GM18861 (cell line): Measurements from ENCODE around the gene ZDBF2.
"Not testable (repeated sequence)": the region's sequence is repeated elsewhere in the genome, so short reads cannot be mapped to it uniquely, and the experiment has no call there.

Experiments used
- ATAC-seq: cut with Tn5 transposase; IDR thresholded peaks from one replicate; pipeline ENCODE4 v1.9.1; 2021; ENCODE audit not compliant: unreplicated experiment

The ZDBF2 gene

DNA sequence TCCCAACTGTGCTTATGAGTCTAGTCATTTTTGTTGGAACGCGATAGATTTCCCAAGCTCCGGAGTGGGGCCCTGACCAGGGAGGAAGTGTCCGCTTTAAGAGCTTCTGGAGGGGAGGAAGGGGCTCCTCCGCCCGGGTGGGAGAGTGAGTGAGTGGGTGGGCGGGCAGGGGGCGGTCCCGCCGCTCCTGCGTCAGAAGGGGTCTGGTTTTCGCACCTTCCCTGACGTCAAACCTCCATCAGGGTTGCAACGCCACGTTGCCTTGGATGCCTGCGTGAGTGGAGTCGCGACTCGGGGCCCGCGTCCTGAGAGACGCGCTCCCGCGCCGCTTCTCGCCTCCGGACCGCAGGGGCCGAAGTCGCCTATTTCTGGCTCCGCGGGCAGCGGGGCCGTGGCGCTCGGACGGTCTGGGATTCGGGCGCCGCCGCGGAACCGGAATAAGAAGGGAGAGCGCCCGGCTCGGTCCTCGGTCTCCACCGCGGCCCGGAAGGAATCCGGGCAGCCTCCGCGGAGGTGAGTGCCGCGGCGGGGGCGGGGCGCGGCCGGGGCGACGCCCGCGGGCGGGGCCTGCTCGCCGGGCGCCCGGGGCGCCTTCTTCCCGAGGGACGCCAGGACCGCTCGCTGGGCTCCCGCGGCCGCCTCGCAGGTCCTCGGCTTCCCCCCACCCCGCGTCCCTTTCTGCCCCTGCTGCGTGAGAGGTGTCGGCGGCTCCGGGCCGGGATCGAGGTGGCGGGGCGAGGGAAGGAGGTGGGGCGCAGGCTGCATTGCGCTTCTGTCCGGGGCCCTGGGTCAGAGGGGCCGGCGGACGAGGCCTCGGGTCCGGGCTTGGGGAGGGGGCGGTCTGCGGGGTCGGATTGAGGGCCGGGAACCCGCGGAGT lies at the start of gene ZDBF2:
Gene ZDBF2, plus strand, starts transcription at position 230 of the 878 bp plus-strand sequence. CDS start 7,187 bp downstream, outside the sequence.
- peak; percentile 64 for ATAC-seq

DNA sequence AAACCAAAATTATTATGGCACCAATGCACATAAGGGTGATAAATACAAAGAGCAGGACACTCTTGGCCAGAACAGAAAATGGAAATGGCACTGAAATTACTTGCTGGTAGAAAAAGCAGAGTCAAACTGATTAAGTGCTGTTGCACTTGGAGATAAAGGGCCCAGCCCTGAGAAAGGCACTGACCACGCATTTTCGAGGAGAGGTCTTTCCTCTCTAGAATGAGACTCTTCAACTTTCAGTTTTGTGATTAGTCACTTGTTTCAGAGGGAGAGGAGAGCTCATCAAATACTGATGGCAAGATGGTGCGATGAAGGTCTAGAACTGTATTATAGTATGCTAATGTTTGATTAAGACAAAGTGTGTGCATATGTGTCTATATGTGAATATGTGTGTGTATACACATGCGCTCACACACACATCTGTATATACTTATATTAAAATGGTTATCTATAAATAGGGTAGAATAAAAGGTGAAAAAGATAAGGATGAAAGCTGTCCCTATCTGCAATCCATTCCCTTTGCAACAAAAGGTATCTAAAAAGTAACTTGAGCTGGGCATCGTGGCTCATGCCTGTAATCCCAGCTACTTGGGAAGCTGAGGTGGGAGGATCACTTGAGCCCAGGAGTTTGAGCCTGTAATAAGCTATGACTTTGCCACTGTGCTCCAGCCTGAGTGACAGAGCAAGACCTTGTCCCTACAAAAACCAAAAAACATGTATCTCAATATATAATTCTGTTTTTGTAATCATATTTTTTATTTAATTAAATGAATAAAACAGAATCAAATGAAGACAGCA lies 48.8 kb upstream of the ZDBF2 start:
- ATAC-seq: peak; percentile 90

DNA sequence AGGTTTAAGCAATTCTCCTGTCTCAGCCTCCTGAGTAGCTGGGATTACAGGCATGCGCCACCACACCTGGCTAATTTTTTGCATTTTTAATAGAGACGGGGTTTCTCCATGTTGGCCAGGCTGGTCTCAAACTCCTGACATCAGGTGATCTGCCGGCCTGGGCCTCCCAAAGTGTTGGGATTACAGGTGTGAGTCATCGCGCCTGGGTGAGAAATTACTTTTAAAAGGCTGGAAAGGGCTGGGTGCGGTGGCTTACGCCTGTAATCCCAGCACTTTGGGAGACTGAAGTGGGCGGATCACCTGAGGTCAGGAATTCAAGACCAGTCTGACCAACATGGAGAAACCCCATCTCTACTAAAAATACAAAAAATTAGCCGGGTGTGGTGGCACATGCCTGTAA lies 45.8 kb upstream of the ZDBF2 start:
- not testable (repeated sequence) for ATAC-seq

DNA sequence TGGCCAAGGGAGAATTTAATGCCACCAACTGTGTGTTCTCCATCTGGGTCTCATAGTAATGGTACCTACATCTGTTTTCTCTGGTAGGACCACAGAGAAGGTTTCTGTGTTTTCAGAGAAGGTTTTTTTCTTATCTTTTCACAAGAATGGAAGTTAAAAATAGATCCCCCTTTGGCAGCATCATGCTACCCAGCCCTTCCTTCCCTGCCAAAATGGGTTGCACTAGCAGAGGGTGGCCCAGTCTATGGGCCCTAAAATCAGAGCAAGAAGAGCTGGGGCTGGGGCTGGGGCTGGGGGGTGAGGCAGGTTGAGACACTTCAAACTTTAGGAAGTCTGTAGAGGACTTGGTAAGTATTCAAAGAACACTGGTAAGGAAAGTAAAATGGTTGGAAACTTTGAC lies 44.8 kb upstream of the ZDBF2 start:
- ATAC-seq: no peak

DNA sequence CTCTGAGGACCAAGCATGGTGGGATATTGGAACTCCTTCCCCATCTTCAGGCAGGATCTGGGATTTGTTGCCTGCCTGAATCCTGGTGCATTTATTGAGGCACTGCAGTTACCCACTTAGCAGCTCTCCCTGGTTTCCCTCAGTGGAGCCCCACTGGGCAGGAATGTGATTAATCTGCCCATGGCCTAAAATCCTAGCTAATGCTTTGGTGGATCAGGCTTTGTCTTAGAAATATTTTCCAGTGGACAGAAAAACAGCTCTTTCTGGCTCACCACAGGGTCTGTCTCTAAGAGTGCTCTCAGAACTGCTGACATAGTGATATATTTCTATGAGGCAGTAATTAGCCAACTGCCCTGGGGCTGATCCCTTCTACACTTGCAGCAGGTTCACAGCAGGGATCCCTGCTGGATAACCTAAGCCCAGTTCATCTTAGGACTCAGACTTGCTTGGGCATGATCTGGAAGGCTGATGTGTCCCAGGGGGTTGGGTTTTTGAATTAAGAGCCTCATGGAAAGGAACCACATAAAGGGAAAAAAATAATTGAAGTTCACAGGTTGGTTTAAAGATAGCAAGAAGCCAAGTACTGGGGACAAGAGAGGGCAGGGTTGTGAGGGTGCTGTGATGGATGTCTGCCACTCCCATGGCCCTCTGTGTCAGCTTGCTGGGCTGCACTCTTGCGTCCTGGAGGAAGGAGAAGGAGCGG lies 44.3 kb upstream of the ZDBF2 start:
- no peak for ATAC-seq

DNA sequence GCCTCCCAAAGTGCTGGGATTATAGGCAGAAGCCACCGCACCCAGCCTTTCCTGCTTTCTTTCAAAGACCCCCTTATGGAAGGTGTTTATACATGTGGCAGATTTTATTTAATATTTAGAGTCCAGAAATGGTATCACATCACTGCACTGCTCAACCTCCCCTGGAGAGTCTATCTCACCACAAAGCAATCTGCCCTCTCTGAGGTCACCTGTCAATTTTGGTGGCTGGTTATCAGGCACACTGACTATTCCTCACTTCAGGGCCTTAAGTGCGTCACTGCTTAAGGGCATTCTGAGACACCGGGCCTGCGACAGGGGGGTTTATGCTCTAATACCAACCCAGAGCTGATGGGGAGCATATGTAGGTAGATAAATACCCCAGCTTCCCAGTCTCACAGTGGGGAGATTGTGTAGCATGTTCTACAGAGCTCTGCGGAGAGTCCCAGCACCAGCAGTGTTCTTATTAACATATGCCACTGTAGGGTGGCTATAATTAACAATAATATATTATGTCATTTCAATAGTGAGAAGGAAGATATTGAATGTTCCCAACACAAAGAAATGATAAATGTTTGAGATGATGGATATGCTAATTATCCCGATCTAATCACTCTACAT lies 42.7 kb upstream of the ZDBF2 start:
- ATAC-seq: no peak

DNA sequence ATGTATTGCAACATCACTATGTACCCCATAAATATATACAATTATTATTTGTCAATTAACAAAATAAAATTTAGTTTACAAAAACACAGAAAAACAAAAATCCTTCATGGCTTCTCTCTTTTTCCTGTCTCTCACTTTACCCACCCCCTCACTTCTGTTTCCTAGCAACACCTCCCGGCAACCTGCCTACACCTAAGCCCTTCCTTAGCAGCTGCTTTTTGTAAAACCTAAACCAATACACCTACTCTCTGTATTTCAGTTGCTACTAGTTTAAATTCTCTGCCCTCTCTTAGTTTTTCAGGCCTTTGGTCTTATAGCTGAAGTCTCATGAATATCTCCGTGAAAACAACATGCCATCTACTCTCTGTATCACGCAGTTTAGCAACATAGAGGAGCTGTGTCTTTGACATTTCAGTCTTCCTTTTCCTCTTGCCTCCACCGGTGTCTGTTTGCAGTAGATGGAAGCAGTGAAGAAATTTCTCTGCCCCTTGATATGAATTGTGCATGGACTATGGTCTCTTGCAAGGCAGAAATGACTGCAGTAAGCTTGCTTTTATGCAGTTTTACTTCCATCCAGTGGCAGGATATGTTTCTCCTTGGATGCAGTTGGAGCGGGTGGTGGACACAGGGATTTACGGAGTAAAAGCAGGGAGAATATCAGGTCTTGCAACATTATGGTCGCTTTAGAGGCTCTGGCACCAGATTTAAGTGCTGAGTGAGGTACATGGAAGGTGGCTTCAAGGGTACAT lies 42.0 kb upstream of the ZDBF2 start:
- no peak for ATAC-seq

DNA sequence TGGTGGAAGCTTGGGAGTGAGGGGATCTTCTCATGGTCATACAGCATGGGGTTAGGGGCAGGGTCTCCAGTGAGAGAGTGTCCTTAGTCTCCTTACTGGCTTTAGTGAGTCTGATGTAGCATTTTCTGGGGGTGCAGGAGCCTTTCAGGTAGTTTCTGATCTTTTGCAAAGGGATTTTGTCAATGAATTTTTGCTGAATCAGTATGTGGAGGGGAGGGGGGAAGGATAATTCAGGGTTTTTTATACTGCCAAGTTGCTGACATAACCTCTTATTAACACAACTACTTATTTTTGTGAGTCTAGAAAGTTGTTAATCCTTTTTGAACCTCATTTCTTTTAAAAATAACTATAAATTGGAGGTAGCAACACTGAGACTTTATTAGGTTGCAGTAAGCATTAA lies 35.3 kb upstream of the ZDBF2 start:
- ATAC-seq: no peak

DNA sequence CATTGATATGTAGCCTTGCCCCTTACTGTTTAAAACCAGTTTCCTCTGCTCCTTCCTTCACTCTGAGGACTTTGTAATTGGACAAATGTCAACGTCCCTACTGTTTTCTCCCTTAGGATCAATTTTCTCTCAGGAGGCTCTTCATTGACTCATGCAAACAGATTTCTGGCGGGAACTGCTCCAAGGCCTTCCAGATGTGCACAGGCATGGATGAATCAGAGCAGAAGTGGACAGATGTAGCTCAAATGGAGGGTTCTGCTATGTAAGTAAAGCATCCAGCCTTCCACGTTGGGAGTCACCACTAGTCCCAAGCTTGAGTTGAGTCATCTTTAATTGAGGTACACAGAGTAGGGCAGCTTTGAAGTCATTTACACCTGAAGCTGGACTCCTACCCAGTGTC lies 34.1 kb upstream of the ZDBF2 start:
- ATAC-seq: no peak

DNA sequence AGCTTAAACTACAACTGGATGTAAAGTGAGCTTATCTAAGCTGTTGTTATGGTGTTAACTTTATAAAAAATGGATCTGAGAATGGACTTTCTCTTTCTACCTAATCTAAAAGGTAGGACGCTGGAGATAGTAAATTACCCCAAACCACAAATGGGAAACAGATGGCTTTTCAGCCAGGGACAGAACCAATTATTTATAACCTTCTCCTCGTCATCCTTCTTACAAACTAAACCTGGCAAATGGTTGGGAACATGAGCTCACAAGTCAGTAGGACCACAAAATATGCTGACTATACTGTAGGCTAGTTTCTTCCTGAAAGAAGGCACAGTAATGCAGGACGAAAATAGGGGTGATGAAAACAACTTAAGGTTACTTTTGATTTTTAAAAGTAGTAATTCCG lies 32.7 kb upstream of the ZDBF2 start:
- ATAC-seq: no peak

DNA sequence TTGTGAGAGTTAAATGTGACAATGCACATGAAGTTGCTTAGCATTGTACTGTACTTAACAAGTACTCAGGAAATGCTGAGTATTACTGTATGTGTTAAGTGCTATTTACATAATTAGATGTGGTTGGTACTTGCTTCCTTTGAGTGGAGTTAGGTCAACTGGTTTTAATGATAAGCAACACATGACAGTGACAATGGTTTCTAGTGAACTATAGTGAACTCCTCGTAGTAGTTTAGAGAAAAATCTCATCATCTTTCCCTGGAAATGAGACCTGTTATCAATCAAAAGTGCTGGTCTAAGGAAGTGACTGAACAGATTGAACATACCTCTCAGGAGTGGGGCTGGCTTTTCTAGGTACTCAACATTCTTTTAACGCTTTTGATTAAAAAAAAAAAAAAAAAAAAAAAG lies 29.2 kb upstream of the ZDBF2 start:
- peak; percentile 84 for ATAC-seq

DNA sequence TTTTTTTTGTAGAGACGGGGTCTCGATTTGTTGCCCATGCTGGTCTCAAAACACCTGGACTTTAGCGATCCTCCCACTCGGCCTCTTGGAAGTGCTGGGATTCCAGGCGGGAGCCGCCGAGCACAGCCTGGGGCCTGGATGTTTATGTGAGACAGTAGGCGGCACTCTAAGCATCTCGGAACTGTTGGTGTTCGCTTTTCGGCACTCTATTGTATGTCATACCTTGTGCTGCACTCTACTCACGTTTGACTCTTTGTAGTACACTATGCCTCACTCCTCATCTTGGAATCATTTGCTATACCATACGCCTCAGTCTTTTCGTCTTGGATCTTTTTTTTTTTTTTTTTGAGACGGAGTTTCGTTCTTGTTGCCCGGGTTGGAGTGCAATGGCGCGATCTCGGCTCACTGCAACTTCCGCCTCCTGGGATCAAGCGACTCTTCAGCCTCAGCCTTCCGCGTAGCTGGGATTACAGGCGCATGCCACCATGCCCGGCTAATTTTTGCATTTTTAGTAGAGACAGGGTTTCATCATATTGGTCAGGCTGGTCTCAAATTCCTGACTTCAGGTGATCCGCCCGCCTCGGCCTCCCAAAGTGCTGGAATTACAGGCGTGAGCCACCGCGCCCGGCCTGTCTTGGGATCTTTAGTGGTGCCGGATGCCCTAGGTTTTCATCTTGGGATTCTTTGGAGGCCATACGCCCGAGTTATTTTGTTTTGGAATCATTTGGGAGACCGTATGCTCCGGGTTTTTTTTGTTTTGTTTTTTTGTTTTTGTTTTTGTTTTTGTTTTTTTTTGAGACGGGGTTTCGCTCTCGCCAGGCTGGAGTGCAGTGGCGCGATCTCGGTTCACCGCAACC lies 24.2 kb upstream of the ZDBF2 start:
- ATAC-seq: no peak

DNA sequence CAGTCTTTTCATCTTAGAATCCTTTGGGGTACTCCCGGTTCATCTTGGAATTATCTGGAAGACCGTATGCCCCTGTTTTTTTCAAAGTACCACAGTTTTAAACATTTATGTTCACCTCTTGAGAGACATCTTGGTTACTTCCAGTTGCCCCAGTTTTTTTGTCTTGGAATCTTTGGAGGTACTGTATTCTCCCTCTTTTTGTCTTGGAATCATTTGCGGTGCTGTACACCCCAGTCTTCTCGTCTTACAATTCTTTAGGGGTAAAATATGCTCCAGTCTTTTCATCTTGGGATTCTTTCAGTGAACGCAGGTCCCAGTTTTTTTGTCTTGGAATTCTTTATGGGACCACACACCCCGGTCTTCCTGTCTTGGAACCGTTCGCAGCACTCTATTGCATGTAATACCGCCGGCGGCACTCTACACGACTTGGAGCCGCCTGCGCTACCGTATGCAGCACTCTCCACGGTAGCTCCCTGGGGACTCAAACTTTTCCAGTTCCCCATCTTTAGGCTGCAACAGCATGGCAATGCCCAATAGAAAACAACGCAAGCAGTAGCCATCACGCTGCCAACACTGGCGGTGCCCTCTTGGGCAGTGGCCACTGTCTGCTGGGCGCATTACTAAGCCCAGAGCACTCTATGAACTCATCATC lies 21.2 kb upstream of the ZDBF2 start:
- ATAC-seq: no peak

DNA sequence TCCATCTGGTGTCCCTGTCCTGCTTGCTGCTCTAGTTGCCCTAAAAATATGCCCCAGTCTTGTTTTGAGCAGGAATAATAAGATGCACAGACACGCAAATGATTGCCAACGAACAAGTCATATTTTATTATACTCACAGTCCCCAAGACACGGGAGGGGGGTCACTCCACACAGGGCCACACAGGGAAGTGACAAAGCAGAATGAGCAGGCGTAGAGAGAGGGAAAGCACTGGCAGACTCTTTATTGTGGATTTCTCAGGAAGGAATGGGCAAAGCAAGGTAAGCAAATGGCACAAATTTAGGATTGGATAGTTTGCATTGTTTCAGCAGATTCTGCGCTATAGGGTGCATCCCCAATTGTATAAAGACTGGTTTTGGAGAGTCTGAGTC lies 20.7 kb upstream of the ZDBF2 start:
- no peak for ATAC-seq

DNA sequence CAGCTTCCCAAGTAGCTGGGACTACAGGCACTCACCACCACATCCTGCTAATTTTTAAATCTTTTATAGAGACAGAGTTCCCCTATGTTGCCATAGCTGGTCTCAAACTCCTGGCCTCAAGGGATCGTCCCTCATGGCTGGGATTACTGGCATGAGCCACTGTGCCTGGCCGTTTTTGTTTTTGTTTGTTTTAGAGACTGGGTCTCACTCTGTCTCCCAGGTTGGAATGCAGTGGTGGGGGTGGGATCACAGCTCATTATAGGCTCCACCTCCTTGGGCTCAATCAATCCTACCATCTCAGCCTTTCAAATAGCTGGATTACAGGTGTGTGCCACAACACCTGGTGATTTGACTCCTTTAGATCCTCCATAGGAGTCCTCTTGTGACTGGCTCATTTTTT lies 19.5 kb upstream of the ZDBF2 start:
- no peak for ATAC-seq

DNA sequence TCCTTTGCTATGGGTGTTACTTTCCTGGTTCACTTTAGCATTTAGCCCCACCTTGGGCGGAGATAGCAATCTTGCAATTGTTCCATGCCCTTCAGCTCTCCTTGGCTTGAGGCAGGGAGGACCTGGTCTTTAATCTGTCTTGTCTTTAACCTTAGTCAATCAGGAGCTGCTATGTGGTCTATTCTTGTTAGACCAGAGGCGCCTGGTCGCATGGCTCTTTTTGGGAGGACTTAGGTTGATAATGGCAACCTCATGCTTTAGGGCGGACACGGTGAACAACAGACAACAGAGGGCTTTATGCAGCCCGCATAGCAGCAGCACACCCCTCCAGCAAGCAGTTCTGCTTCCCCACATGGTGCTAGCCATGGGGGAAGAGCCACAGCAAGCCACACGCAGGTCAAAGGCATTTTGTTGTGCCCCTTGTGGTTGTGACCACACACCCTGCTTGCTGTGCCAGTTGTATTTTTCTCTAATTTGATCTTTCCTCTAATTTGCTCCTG lies 17.7 kb upstream of the ZDBF2 start:
- ATAC-seq: no peak

DNA sequence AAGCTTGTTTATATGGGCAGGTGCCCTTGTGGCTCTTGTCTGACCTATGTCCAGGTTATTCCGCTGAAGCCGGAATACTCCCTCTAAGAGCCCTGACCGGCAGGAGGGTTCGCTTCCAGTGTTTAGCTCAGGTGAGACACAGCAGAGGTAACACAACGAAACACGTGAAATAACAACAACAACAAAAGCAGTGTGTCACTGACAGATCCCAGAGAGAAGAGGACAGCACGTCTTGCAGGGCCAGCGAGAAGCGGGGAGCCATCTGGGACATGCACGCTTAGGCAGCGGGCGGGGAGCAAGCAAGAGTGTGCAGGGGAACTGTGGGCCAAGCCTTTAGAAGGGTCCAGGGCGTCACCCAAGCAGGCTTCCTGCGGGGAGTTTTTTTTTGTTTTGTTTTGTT lies 17.1 kb upstream of the ZDBF2 start:
- ATAC-seq: no peak

DNA sequence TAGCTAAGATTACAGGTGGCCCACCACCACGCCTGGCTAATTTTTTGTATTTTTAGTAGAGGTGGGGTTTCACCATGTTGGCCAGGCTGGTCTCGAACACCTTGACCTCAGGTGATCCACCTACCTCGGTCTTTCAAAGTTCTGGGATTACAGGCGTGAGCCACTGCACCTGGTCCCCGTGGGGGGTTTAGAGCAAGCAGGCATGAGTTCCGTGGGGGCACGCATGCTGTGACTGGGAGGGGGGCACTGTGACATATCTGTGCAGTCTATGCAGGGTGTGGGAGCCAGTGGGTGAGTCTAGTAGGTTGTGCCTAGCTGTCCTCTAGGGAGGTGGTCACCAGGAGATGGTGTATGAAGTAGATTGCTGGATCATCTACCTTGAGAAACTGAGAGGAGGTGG lies 16.6 kb upstream of the ZDBF2 start:
- ATAC-seq: no peak

DNA sequence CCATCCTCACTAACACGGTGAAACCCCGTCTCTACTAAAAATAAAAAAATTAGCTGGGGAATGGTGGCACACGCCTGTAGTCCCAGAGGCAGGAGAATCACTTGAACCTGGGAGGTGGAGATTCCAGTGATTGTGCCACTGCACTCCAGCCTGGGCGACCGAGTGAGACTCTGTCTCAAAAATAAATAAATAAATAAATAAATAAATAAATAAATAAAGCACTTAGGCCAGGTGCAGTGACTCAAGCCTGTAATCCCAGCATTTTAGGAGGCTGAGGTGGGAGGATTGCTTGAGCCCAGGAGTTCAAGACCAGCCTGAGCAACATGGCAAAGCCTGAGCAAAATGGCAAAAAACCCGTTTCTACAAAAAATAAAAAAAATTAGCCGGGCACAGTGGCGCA lies 15.8 kb upstream of the ZDBF2 start:
- not testable (repeated sequence) for ATAC-seq
